Heart right ventricle (tissue), 16 donors: ENCODE measurements around the gene IPCEF1. TPM values are rescaled to one million over a fixed set of nuclear protein-coding genes. Genes with fewer than 3 reads are reported as not detected.

Experiments used
- ATAC-seq, 8 donors: fragments of 200-7000 bp; cut with Tn5 transposase; one replicate each; pipeline ENCODE4 v1.9.1; 2020; ENCODE audit warnings: mild to moderate bottlenecking in 8 of 8, moderate library complexity in 8 of 8, moderate number of reproducible peaks in 1 of 8
- DNase-seq, 2 donors: peaks; one replicate each; pipeline ENCODE4 v3.0.0-alpha.2; 2020
- H3K27ac ChIP-seq, 10 donors: fragments of 200-600 bp; sonication (generic) in 2 of 10; one replicate each; pipeline versions ENCODE4 v1.5.0 to v1.8.0; 2020 to 2022; ENCODE audit warnings: mild to moderate bottlenecking in 3 of 10
- H3K27me3 ChIP-seq, 7 donors: fragments of 200-600 bp; one replicate each; pipeline ENCODE4 v1.8.0; 2021 to 2022; ENCODE audit warnings: mild to moderate bottlenecking in 2 of 7
- H3K36me3 ChIP-seq, 9 donors: fragments of 200-600 bp; sonication (generic) in 1 of 9; one replicate each; pipeline versions ENCODE4 v1.5.0 to v1.8.0; 2020 to 2022; ENCODE audit warnings: mild to moderate bottlenecking in 2 of 9
- H3K4me1 ChIP-seq, 9 donors: fragments of 200-600 bp; sonication (generic) in 1 of 9; one replicate each; pipeline versions ENCODE4 v1.5.0 to v1.8.0; 2020 to 2022; ENCODE audit warnings: mild to moderate bottlenecking in 4 of 9
- H3K4me3 ChIP-seq, 10 donors: fragments of 200-600 bp; sonication (generic) in 2 of 10; one replicate each; pipeline versions ENCODE4 v1.5.0 to v1.8.0; 2020 to 2022; ENCODE audit warnings: mild to moderate bottlenecking in 7 of 10, moderate library complexity in 2 of 10
- H3K9me3 ChIP-seq, 11 donors: fragments of 200-600 bp in 10 of 11; sonication (generic) in 2 of 11; one replicate each; pipeline versions ENCODE4 v1.5.0 to v1.8.0; 2013 to 2022; ENCODE audit warnings: mild to moderate bottlenecking in 2 of 11, control low read depth in 1 of 11, moderate library complexity in 1 of 11
- CTCF ChIP-seq, 9 donors: fragments of 200-600 bp; sonication (generic) in 2 of 9; IDR thresholded peaks; one replicate each; pipeline versions ENCODE4 v1.5.0 to v1.8.0; 2021 to 2022; ENCODE audit warnings: antibody characterized with exemption in 9 of 9, mild to moderate bottlenecking in 5 of 9, moderate library complexity in 1 of 9
- WGBS, 2 donors: extraction: QIAGEN DNeasy Blood & Tissue Kit; methylation state at CpG; one replicate each; pipeline ENCODE4 v1.1.7; 2013; ENCODE audit warnings: inconsistent platforms in 1 of 2; 5-methylcytosine and 5-hydroxymethylcytosine counted together
- intact Hi-C, 10 donors: fragments of 100-400 bp; cut with DNase I; formaldehyde crosslinking; loops; one replicate each; pipeline versions ENCODE4 v1.11.1 to v1.14.2; 2022
- polyA plus RNA-seq, 2 donors: library from polyadenylated mRNA; stranded (reverse); fragments of 200-250 nt; gene quantifications; one replicate each; pipeline ENCODE4 v1.2.3, GENCODE V29; 2013
- total RNA-seq, 10 donors: library from RNA; stranded (reverse); fragmentation: NEBNext Ultra II Directional in 3 of 10; extraction: Animal tissue kit (Norgen Biotek cat#: 25700) in 3 of 10; gene quantifications; one replicate each; pipeline versions ENCODE4 v1.2.1 to v1.2.4, GENCODE V29; 2021 to 2023
- donor health status: Arrhythmogenic right ventricular cardiomyopathy.
- donor health status: ischemic (EF 13 %, LVEDD 7.1; RV severe dilation, severe dysfunction).
- donor health status: healthy with polysubstance abuse.
- donor health status: DM: no; HTN: yes; CAD: no.
- donor health status: DM: no; HTN: no; CAD: no.
- donor health status: ischemic (EF 25% LVEDD 6.9; RV normal size, moderate dysfunction).
- donor health status: ischemic (EF 25% LVEDD 5.7; RV mildly dilated, moderate dysfunction).
- donor health status: healthy.
- donor health status: DM: yes; HTN: yes; CAD: no.
- donor health status: Ischemic cardiomyopathy.
- donor health status: ischemic (EF 35%, LVEDD 5.7; RV mildly dilated, moderate dysfunction).
- donor health status: nonischemic (EF 11% LVEDD 7.7; RV severe dilation, severe dysfunction).
- donor health status: DM: yes; HTN: yes; CAD: no.
- donor health status: PGD.
- donor health status: ischemic (EF 29% LVEDD 5.4; RV normal size, mild dysfunction).
- donor health status: nonischemic (EF 23%, LVEDD 6.1; RV moderate dilation, normal function).

IPCEF1 gene
- total and polyA plus RNA-seq, 12 donors = 0.06 to 5.0 (median 1.4) TPM

GRCh38 chr6:154301839-154302752 is 54.5 kb downstream of the IPCEF1 start:
- Histone ChIP-seq H3K4me3 (no peak overlapping the region), H3K36me3 (no peaks in the 10 kb centered on the region), H3K27ac (peak overlapping the region in 1 of 10 donors; percentile 38), H3K27me3 (no peaks in the 10 kb centered on the region), H3K4me1 (peaks cover 0 to 51% (median 13%) of the 10 kb centered on the region in 9 donors), H3K9me3 (peaks cover 0 to 3% (median 0%) of the 10 kb centered on the region in 11 donors)
- TF ChIP-seq CTCF (IDR thresholded peaks at IDR 0.05) = no peak
- peak in 3 of 8 donors; percentile 29 to 60 (median 34) for ATAC-seq
- 88 to 91% methylated on average over 10 of the region's 10 CpGs for WGBS, 2 donors
- no peak for DNase-seq
- intact Hi-C loops = no loop called here

- Histone ChIP-seq H3K9me3 (peaks cover 0 to 3% (median 0%) of the 10 kb centered on the region in 11 donors), H3K4me3 (no peak overlapping the region), H3K36me3 (no peaks in the 10 kb centered on the region), H3K27me3 (no peaks in the 10 kb centered on the region), H3K27ac (no peak overlapping the region), H3K4me1 (peaks cover 0 to 52% (median 14%) of the 10 kb centered on the region in 9 donors)
- intact Hi-C loops = no loop called here
- no peak for DNase-seq
- peak in 2 of 8 donors; percentile 19 to 80 for ATAC-seq
- 53 to 73% methylated on average over 7 of the region's 7 CpGs for whole genome bisulfite sequencing, 2 donors
- TF ChIP-seq CTCF (IDR thresholded peaks at IDR 0.05) = no peak
These were observed 55.4 kb downstream of the IPCEF1 start for GRCh38 chr6:154301086-154301625.

- peaks cover 0 to 3% (median 0%) of the 10 kb centered on the region in 11 donors for H3K9me3 ChIP-seq
- DNase-seq (no peak), ATAC-seq (peak in 1 of 8 donors; percentile 55)
- H3K4me3 ChIP-seq = no peak overlapping the region
- intact Hi-C loops = no loop called here
- H3K4me1 ChIP-seq = peaks cover 0 to 42% (median 14%) of the 10 kb centered on the region in 9 donors
- no peaks in the 10 kb centered on the region for H3K36me3 ChIP-seq
- H3K27me3 ChIP-seq = no peaks in the 10 kb centered on the region
- WGBS, 2 donors = 60 to 67% methylated on average over 3 of the region's 3 CpGs
- H3K27ac ChIP-seq = peak overlapping the region in 6 of 10 donors; percentile 28 to 78 (median 60)
- TF ChIP-seq CTCF (IDR thresholded peaks at IDR 0.05) = no peak
These were observed 58.3 kb downstream of the IPCEF1 start for GRCh38 chr6:154298297-154298696.

GRCh38 chr6:154297721-154298120 is 58.9 kb downstream of the IPCEF1 start:
- Histone ChIP-seq H3K27ac (peak overlapping the region in 8 of 10 donors; percentile 28 to 78 (median 56)), H3K9me3 (peaks cover 0 to 3% (median 0%) of the 10 kb centered on the region in 11 donors), H3K36me3 (no peaks in the 10 kb centered on the region), H3K27me3 (no peaks in the 10 kb centered on the region), H3K4me3 (no peak overlapping the region), H3K4me1 (peaks cover 0 to 47% (median 14%) of the 10 kb centered on the region in 9 donors)
- intact Hi-C loops = no loop called here
- ATAC-seq (peak; percentile 80 to 94 (median 87)), DNase-seq (peak in 1 of 2 donors; percentile 16)
- TF ChIP-seq CTCF (IDR thresholded peaks at IDR 0.05) = no peak
- 32 to 39% methylated on average over 3 of the region's 3 CpGs for WGBS, 2 donors
